Neuronal stem cell (in vitro differentiated cells): ENCODE data around the gene MANF.

ENCODE experiments used
- DNase-seq: peaks from one replicate; pipeline ENCODE4 v3.0.0-alpha.2; 2013; ENCODE audit warnings: low spot score
- H2AFZ ChIP-seq: one replicate; pipeline ENCODE4 v1.6.1; 2013; ENCODE audit warnings: mild to moderate bottlenecking, low read length, inconsistent platforms
- H2AK5ac ChIP-seq: 2 replicates; pipeline ENCODE4 v1.6.1; 2013; ENCODE audit warnings: low read depth, mild to moderate bottlenecking, inconsistent platforms, low read length, moderate library complexity, mixed read lengths
- H2BK120ac ChIP-seq: 2 replicates; pipeline ENCODE4 v1.6.1; 2013; ENCODE audit warnings: low read depth, mild to moderate bottlenecking, inconsistent platforms, low read length, moderate library complexity, mixed read lengths
- H2BK12ac ChIP-seq: one replicate; pipeline ENCODE4 v1.6.1; 2013; ENCODE audit warnings: low read length, inconsistent platforms
- H2BK15ac ChIP-seq: 2 replicates; pipeline ENCODE4 v1.6.1; 2013; ENCODE audit warnings: mild to moderate bottlenecking, low read length, inconsistent platforms, mixed read lengths
- H2BK5ac ChIP-seq: one replicate; pipeline ENCODE4 v1.6.1; 2013; ENCODE audit warnings: inconsistent platforms, mild to moderate bottlenecking, low read length, moderate library complexity
- H3K14ac ChIP-seq: one replicate; pipeline ENCODE4 v1.6.1; 2013; ENCODE audit warnings: low read length, inconsistent platforms
- H3K18ac ChIP-seq: 2 replicates; pipeline ENCODE4 v1.6.1; 2013; ENCODE audit warnings: low read length, inconsistent platforms
- H3K23ac ChIP-seq: 2 replicates; pipeline ENCODE4 v1.6.1; 2013; ENCODE audit warnings: low read depth, mild to moderate bottlenecking, mixed read lengths, low read length, inconsistent platforms; ENCODE audit not compliant: poor library complexity
- H3K27ac ChIP-seq: replicated peaks from 3 replicates; pipeline ENCODE4 v1.5.1; 2013; ENCODE audit warnings: low read length, inconsistent platforms
- H3K27me3 ChIP-seq, 3 experiments: 2 replicates each; pipeline ENCODE4 v1.6.1; 2013; ENCODE audit warnings: low read length in 3 of 3, mild to moderate bottlenecking in 2 of 3, inconsistent platforms in 1 of 3, low read depth in 1 of 3, mixed read lengths in 1 of 3, moderate library complexity in 1 of 3; ENCODE audit not compliant: control insufficient read depth in 3 of 3, insufficient read depth in 3 of 3
- H3K36me3 ChIP-seq, 2 donors: replicated peaks in 1 of 2; 2 replicates each; pipeline ENCODE4 v1.6.1; 2013; ENCODE audit warnings: low read length in 2 of 2; ENCODE audit not compliant: control insufficient read depth in 2 of 2, insufficient read depth in 2 of 2
- H3K4ac ChIP-seq: 2 replicates; pipeline ENCODE4 v1.6.1; 2013; ENCODE audit warnings: inconsistent platforms, mild to moderate bottlenecking, low read length, moderate library complexity
- H3K4me1 ChIP-seq, 2 donors: 1 replicate in 1 of 2; 2 replicates in 1 of 2; pipeline ENCODE4 v1.6.1; 2013; ENCODE audit warnings: low read length in 2 of 2, low read depth in 1 of 2; ENCODE audit not compliant: control insufficient read depth in 2 of 2, insufficient read depth in 1 of 2
- H3K4me2 ChIP-seq: one replicate; pipeline ENCODE4 v1.6.1; 2013; ENCODE audit warnings: mild to moderate bottlenecking, low read length, inconsistent platforms; ENCODE audit not compliant: insufficient read depth, poor library complexity, severe bottlenecking
- H3K4me3 ChIP-seq, 2 donors: 2 replicates each; pipeline ENCODE4 v1.5.1; 2013; ENCODE audit warnings: low read length in 2 of 2, mild to moderate bottlenecking in 2 of 2, inconsistent platforms in 1 of 2, moderate library complexity in 1 of 2
- H3K79me1 ChIP-seq: one replicate; pipeline ENCODE4 v1.6.1; 2013; ENCODE audit warnings: low read depth, mild to moderate bottlenecking, inconsistent platforms, low read length, moderate library complexity
- H3K9ac ChIP-seq: one replicate; pipeline ENCODE4 v1.6.1; 2013; ENCODE audit warnings: mild to moderate bottlenecking, low read depth, low read length, inconsistent platforms; ENCODE audit not compliant: poor library complexity
- H3K9me3 ChIP-seq, 2 donors: replicated peaks in 1 of 2; 2 replicates each; pipeline versions ENCODE3 to v1.6.1; 2013; ENCODE audit warnings: low read length in 2 of 2, mild to moderate bottlenecking in 2 of 2, inconsistent platforms in 1 of 2, low read depth in 1 of 2, mixed read lengths in 1 of 2, moderate library complexity in 1 of 2; ENCODE audit not compliant: control insufficient read depth in 2 of 2, insufficient read depth in 1 of 2
- H4K8ac ChIP-seq: one replicate; pipeline ENCODE4 v1.6.1; 2013; ENCODE audit warnings: low read depth, mild to moderate bottlenecking, inconsistent platforms, low read length, moderate library complexity
- H4K91ac ChIP-seq: one replicate; pipeline ENCODE4 v1.6.1; 2013; ENCODE audit warnings: low read length, low read depth, mild to moderate bottlenecking, inconsistent platforms; ENCODE audit not compliant: poor library complexity
- WGBS, 2 donors: extraction: QIAGEN DNeasy Blood & Tissue Kit; methylation state at CpG; one replicate each; pipeline ENCODE4 v1.1.7; 2013; ENCODE audit warnings: missing lambda C conversion rate in 2 of 2, mixed read lengths in 1 of 2; ENCODE audit not compliant: insufficient read length in 2 of 2, insufficient replicate concordance in 1 of 2; ENCODE audit errors: extremely low coverage in 2 of 2; 5-methylcytosine and 5-hydroxymethylcytosine counted together

The MANF gene

DNA sequence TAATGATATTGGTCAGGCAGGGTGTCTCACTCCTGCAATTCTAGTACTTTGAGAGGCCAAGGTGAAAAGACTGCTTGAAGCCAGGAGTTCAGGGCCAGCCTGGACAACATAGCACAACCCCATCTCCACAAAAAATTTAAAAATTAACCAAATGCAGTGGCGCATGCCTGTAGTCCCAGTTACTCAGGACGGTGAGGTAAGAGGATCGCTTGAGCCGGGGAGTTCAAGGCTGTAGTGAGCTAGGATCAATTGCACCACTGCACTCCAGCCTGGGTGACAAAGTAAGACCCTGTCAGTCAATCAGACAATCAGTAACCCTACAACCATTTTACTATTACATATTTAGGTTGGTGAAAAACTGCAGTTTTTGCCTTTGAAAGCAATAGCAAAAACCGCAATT lies 49.0 kb downstream of the MANF start:
- H3K27ac ChIP-seq = no peak overlapping the region

DNA sequence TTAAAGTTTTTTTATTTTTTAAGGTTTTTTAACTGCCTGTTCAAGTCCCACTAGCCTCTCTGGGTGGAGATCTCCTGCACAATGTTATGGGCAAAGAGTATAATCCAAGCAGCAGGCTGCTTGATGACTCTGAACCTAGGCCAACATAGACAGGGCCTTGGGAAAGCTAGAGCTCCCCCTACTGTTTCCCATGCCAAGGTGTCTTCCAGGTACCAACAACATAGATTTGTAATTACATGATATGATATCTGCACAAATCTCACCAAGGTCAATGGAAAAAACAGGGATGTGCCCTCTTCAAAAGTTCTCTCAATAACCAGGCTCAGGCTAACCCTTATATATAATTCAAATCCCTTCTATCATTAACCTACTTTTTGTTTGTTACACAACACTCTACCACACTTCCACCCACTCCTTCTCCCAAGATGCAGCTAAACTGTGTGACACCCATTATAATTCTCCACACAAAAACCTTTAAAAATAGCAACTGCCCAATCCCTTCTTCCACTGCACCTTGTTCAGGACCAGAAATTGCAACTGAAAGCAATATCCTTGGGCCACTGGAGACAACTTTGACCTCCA lies 49.7 kb downstream of the MANF start:
- Histone ChIP-seq H3K27me3 (no peaks in the 10 kb centered on the region), H4K91ac (no peak overlapping the region), H3K4me3 (no peak overlapping the region), H3K27ac (no peak overlapping the region), H3K23ac (no peak overlapping the region), H3K79me1 (no peaks in the 10 kb centered on the region), H3K4me1 (no peaks in the 10 kb centered on the region), H2AK5ac (no peak overlapping the region), H3K9me3 (no peaks in the 10 kb centered on the region), H3K36me3 (peaks cover 9 to 84% of the 10 kb centered on the region in 2 donors), H3K4ac (no peak overlapping the region), H3K4me2 (no peak overlapping the region), H2AFZ (no peak overlapping the region), H3K9ac (no peak overlapping the region), H2BK5ac (no peak overlapping the region), H4K8ac (no peak overlapping the region), H2BK120ac (no peak overlapping the region), H2BK15ac (no peak overlapping the region), H3K14ac (no peak overlapping the region), H3K18ac (no peak overlapping the region), H2BK12ac (no peak overlapping the region)
- peak; percentile 31 for DNase-seq

More for the DNA sequence above, 49.0 kb downstream of the MANF start:
- no peak for DNase-seq
- Histone ChIP-seq H3K18ac (no peak overlapping the region), H3K4ac (no peak overlapping the region), H2BK12ac (no peak overlapping the region), H3K36me3 (peaks cover 11 to 84% of the 10 kb centered on the region in 2 donors), H3K27me3 (no peaks in the 10 kb centered on the region), H2BK15ac (no peak overlapping the region), H3K4me3 (no peak overlapping the region), H2AK5ac (no peak overlapping the region), H2AFZ (no peak overlapping the region), H2BK120ac (no peak overlapping the region), H4K91ac (no peak overlapping the region), H3K14ac (no peak overlapping the region), H2BK5ac (no peak overlapping the region), H3K4me2 (no peak overlapping the region), H3K9ac (no peak overlapping the region), H3K23ac (no peak overlapping the region), H3K79me1 (no peaks in the 10 kb centered on the region), H3K4me1 (no peaks in the 10 kb centered on the region), H4K8ac (no peak overlapping the region), H3K9me3 (no peaks in the 10 kb centered on the region)
- WGBS, 2 donors = no CpG with 5 or more reads among the region's 5 CpGs

DNA sequence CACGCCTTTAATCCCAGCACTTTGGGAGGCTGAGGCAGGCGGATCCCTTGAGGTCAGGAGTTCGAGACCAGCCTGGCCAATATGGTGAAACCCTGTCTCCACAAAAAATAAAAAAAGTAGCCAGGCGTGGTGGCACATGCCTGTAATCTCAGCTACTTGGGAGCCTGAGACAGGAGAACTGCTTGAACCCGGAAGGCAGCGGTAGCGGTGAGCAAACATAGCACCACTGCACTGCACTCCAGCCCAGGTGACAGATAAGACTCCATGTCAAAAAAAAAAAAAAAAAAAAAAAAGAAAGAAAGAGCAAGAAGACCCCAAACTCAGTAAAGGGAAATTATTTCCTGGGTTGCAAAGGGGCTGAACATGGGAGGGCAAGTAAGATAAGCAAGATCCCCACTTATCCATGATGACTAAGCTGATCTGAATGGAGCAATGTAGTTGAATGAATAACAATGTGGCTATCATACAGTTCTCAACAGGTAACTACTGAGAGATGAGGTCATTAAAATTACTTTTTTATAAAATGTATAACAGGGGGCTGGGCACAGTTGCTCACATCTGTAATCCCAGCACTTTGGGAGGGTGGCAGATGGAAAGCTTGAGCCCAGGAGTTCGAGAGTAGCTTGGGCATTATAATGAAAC lies 52.0 kb downstream of the MANF start:
- Histone ChIP-seq H2BK120ac (no peak overlapping the region), H3K4me3 (no peak overlapping the region), H3K36me3 (peaks cover 10 to 84% of the 10 kb centered on the region in 2 donors), H3K14ac (no peak overlapping the region), H3K79me1 (no peaks in the 10 kb centered on the region), H3K4ac (no peak overlapping the region), H2AK5ac (no peak overlapping the region), H2BK15ac (no peak overlapping the region), H4K8ac (no peak overlapping the region), H2AFZ (no peak overlapping the region), H4K91ac (no peak overlapping the region), H3K4me1 (no peaks in the 10 kb centered on the region), H3K9ac (no peak overlapping the region), H3K9me3 (no peaks in the 10 kb centered on the region), H3K27me3 (no peaks in the 10 kb centered on the region), H2BK5ac (no peak overlapping the region), H2BK12ac (no peak overlapping the region), H3K23ac (no peak overlapping the region), H3K27ac (no peak overlapping the region), H3K4me2 (no peak overlapping the region), H3K18ac (no peak overlapping the region)
- no peak for DNase-seq
- no CpG with 5 or more reads among the region's 8 CpGs for WGBS, 2 donors
